HG02938 (cell line): ENCODE measurements around the gene RNU1-3.
A peak's percentile ranks its signal among the peaks of the same experiment; 100 is the strongest.
"Not testable (repeated sequence)": the region's sequence is repeated elsewhere in the genome, so short reads cannot be mapped to it uniquely, and the experiment has no call there.

ENCODE experiments used
- ATAC-seq: cut with Tn5 transposase; IDR thresholded peaks from one replicate; pipeline ENCODE4 v1.9.1; 2021; ENCODE audit warnings: mild to moderate bottlenecking, moderate library complexity; ENCODE audit not compliant: unreplicated experiment

RNU1-3 gene

DNA sequence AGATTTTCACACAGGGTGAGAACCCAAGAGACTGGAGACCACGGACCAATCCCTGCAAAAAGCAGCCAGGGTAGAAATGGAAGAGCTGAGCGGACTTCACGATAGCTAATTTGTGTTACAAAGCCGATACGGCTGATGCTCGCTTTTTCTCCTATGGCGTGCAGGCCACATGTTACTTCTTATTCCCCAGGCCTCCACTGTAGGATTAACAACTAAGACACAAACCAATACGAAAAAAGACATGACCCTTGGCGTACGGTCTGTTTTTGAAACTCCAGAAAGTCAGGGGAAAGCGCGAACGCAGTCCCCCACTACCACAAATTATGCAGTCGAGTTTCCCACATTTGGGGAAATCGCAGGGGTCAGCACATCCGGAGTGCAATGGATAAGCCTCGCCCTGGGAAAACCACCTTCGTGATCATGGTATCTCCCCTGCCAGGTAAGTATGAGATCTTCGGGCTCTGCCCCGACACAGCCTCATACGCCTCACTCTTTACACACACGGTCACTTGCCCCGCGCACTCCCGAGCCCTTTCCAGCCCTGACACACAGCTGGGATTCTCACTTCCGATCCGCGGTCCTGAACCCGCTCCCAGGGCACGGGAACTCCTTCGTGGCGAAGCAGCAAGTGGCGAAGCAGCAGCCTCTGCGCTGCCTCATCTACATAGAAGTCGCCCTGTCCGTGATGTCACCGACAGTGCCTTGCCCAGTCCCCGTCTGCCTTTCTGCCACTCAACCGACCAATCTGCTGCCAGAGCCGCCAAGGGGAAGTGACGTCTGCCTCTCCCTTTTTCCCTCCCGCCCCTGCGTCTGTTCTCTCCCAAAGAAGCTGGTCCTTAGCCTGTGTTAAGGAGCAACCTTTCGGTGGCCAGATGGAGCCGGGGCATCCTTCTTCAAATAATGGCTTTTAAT is at the start of gene RNU1-3:
Gene RNU1-3 (minus strand): TSS at position 447 of the 912 bp plus-strand sequence.
- ATAC-seq, result peak; percentile 91

DNA sequence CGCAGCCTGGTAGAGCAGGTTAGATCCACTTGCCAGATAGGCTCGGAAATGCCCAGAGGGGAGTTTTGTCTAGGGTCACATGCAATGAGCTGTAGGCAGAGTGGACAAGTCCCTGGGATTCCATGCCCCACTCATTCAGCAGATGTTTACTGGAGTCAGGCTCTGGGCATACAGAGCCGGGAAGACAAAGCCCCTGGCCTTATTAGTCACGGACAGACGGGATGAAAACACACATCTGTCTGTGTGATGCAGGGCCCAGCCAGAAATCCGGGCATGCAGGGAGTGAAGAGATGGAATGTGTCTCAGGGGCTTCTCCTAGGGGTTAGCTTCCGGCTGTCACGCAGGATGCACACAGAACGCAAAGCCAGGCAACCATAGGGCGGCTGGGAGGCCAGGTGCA is 46.7 kb upstream of the RNU1-3 start:
- not testable (repeated sequence) for ATAC-seq

DNA sequence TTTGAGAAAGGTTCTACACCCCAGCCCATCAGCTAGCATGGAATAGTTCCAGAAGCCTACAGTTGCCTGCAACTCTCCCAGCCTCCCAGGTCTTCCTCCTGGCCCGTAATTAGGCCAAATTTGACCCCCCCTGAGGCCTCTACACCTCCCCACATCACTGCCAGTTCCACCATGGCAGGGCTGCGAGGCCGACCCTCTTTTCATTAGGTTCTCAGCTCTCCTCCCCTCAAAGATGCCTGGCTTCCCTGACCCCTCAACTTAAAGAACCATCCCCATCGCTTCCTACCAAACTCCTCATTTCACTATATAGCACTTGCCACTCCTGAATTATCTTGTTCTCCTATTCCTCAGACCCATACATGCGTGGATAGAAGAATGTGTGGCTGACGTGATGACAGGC is 46.2 kb upstream of the RNU1-3 start:
- ATAC-seq, result not testable (repeated sequence)

DNA sequence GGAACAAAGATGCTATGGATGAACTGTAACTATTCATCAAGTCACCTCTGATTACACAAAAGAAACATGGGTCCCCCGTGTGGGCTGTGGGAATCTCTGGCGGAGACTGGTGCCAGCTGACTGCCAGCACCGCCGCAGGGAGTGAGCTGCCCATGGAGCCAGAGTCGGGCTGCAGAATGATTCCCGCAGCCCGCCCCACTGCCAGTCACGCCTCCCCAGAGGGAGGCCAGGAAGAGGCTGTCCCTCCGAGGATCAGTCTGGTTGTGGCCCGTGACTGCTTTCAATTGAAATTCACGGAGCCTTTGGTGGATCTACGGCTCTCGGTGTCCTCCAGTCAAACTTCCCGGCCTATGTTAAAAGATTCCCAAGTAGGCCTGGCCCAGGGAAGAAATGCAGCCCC is 45.8 kb upstream of the RNU1-3 start:
- not testable (repeated sequence) for ATAC-seq

DNA sequence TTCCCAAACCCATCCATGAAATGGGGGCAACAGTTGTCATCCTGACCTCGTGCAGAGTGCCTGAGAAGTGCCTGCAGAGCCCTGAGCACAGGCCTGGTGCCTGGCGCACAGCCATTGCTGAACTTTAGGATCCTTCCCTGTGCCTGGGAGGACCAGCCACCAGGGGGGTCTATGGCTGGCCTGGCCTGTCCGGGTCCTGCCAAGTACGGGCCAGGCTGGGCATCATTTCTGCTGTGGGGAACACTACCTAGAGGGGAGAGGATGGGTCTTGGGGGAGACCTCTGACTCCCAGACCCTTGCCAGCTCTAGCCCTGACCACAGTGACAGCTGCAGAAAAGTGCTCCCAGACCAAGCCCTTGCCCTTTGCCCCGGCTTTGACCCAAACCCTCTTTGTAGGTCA is 45.4 kb upstream of the RNU1-3 start:
- ATAC-seq, result not testable (repeated sequence)

DNA sequence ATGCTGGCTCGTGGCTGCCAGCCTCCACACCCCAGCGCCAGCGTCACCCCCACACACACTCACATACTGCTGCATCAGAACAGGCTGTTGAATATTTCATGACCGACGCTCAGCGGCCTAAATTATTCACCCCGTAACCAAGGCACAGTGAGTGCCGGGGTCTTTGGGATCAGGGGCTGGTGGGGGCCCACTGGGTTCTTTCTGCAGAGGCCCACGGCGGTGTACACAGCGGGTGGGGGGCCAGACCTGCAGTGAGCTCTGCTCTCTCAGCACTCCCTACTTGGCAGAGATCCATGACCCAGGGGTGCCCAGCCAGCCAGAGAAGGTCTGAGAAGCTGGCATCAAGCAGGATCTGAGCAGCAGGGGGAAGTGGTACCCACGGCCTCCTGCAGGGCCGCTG is 43.9 kb upstream of the RNU1-3 start:
- not testable (repeated sequence) for ATAC-seq

DNA sequence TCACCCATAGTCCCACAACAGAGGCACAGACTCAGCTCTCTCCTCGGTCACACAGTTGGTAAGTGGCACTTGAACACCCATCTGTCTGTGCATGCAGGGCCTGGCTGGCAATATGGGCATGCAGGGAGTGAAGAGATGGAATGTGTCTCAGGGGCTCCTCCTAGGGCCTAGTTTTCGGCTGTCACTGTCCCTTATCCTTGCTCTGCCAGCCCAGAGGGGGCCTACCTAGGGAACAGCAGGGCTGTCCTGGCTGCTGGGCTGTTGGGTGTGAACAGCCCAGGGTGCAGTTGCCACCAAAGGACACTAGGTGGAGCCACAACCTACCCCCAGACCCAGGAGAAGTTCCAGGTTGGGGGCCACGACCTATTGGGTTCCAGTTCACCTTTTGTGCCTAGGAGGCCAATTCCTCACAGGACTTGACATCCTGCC is 42.9 kb upstream of the RNU1-3 start:
- not testable (repeated sequence) for ATAC-seq

DNA sequence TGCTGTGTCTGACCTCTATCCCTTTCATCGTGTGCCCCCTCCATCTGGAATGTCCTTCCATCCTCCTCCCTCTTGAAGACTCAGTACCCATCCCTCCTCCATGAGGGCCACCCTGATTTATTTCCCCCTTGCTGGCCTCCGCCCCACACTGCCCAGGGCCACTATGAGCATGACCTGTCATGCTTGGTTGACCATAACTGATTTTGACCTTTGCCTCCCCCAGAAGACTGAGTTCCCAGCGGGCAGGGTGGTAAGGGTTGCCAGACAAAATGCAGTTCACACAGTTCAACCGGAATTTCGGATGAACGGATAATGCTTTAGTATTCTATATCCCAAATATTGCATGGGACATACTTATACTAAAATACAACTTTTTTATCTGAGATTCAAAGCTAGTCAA is 42.0 kb upstream of the RNU1-3 start:
- not testable (repeated sequence) for ATAC-seq

DNA sequence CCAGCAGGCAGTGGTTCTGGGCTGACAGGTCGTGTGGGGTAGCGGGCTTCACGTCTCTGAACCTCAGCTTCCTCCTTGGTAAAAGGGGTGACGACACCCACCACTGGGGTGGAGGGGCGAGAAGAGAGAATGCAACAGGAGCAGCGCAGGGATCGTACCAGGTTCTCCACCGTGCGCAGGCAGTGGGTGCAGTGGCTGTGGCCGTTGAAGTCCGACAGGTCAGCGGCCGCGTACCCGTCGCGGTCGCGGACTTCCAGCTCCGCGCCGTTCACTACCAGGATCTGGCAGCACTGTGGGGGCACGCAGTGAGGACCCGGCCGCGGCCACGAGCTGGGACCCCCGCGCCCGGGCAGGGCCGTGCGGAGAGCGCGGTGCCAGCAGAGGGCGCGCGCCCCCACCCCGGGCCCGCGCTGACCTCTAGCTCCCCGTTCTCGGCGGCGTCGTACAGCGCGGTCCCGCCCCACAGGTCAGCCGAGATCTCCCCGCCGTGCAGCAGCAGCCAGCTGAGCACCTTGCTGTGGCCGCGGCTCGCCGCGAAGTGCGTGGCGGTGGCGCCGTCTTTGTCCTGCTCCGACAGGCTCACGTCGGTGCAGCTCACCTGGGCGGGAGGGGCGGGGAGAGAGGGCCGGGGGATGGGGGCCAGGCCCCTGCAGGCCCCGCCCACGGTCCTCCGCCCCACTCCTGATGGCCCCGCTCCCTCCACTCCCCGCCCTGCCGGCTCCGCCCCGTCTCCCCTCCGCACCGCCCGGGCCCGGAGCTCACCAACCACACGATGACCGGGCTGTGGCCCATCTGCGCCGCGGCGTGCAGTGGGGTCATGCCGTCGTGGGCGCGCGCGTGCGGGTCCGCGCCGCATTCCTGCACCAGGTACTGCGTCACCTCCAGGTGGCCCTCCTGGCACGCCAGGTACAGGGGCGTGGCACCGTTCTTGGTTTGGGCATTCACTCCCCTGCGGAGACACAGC is 40.7 kb upstream of the RNU1-3 start:
- ATAC-seq, result not testable (repeated sequence)

DNA sequence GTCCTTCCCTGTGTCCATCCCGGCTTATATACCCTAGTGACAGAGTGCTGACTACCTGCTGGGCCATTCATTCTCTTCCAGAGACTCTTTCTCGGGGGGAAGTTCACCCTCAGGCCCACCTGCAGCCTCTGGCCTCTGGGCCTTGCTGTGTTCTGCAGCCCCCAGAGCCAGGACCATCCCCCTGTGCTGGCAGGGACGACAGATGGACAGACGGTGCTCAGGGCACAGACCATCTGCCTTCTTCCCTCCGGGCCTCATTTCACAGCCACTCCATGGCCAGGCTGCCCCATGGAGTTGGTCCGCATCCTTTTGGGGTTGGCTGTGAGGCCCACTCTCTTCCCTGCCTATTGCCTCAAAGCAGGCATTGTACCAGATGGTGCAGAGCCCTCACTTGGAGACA is 39.6 kb upstream of the RNU1-3 start:
- ATAC-seq, result not testable (repeated sequence)

DNA sequence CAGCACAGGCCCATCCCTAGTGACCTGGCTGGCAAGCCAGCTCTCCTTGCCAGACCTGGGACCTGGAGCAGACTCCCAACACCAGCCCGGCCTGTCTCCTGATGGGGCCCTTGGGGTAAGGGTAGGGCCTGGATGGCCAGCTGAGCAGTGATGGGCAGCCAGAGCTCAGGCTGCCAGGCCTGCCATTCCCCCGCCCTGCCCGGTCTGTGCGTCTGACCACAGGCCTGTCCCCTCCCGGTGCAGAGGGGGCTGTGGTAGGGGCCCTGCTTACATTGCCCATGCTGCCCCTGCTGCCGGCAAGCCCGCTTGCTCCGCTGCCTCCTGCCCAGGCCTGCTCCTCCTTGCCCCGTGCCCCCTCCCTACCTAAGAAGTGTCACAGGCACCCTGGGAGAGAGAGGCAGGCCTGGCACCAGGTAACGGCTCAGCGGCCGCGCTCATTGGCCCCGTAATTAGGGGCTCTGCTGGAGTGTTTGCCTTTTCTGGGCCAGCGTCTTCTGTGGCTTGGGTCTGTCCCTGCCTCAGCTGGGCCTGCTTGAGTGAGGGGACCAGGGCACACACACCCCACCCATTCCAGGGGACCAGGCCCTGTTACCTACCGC is 37.9 kb upstream of the RNU1-3 start:
- not testable (repeated sequence) for ATAC-seq

DNA sequence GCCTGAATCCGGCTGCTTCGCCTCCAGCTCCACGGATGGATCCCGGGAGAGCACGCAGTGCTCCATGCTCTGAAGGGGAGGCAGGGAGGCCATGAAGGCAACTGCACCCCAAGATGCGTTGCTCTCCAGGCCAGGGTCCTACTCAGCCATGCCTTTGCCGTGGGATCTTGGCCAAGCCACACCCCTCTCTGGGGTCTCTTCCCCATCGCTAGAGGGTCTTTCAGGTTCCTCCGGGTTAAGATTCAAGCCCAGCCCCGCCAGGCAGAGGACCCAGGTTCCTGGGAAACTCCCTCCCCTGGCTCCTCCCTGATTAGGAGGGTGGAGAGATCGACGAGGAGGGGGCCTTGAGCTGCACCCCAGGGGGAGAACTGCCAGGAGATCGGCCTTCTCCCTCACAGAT is 37.3 kb upstream of the RNU1-3 start:
- ATAC-seq, result not testable (repeated sequence)

DNA sequence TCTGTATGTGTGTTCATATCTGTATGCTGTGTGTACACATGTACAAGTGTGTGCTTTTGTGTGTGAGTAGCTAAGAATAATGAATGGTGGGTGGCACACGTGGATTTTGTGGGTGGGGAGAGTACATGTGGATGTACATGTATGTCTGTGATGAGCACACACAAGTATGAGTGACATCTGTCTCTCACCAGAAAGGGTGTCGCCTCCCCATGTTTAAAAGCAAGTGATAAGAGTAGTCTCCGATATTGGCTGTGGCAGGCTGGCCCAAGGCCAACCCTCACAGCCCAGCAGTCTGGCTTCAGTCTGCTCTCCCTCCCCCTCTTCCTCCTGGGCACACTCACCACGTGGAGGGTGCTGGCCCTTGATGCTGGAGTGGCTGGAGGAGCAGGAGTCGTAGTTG is 36.9 kb upstream of the RNU1-3 start:
- not testable (repeated sequence) for ATAC-seq

DNA sequence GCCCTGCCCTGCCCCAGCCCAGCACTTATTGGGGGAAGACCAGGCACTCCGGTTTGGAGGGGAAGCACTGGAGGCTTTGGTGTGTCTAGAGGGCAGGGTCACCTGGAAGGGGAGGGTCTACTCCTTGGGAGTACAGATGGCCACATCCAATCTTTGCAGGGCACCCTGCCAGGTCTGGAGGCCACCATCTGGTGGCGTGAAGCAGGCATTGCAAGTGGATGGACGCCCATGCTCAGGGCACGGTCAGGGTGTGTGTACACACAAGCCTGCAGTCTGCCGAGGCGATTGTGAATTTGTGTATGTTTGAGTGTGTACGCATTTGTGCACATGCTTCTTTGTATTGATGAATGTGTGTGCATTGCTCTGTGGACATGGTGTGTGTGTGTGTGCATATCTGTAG is 36.4 kb upstream of the RNU1-3 start:
- ATAC-seq, result not testable (repeated sequence)

DNA sequence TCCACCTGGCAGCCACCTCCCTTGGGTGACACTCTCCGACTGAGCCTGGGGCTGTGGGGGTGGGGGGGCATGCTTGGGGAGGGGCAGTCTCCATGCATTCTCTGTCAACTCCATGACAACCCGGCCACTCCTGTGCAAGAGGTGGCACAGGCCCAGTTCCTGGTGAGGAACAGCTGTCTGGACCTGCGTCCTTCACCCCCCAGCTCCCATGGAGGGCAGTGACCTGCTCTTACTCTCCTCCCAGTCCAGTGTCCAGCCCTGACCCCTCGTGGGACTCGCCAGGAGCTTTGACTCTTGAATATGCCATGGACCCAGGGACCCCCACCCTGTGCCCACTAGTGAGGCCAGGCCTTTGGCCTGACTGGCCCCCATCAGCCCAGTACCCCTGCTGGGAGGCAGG is 35.5 kb upstream of the RNU1-3 start:
- ATAC-seq, result not testable (repeated sequence)

DNA sequence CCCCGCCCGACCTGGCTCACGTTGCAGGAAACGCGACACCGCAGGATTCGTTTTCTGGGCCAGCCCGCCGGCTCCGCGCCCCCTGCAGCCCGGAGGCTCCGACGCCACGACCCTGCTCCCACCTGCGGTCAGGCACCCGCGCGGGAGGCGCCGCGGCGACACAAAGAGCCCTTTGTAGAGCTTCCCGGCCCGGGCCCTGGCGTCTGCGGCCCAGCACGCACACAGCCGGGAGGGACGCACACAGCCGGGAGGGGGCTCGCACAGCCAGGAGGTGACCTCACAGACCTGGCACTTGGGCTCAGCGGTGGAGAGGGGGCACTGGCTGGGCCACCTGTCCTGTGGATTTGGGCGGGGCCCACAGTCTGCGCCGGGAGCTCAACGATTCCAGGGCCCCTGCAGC is 34.4 kb upstream of the RNU1-3 start:
- ATAC-seq, result not testable (repeated sequence)

DNA sequence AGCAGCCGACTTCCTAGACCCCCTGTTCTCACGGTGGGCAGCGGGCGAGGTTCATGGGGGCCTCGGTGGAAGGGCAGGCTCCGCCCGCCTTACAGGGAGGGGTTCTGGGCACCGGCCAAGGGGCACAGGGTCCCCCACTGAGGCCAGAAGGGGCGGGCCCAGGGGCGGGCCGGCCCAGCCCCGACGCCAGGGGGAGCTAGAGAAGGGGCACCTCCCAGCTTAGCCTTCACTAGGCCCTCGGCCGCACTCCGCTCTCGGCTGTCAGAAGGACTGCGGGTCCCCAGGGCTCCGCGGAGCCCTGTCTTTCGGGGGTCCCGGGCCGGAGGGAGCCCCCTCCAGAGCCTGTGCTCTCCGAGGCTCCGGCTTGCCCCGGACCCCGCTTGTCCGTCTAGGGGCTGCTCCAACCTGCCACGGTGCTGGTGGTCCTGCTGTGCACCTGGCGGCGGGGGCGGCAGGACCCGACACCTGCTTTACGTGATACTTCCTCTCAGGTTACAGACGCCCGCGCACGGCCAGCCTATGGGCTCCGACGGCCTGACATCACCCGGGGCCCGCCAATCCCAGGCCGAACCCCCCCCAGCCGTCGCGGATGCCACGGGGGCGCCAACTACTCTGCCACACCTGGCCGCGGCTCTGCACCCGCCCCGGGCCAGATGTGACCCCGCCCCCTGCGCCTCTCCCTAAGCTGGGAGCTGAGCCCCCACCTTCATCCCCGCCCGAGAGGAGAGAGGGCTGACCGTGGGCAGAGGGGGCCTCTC is 33.6 kb upstream of the RNU1-3 start:
- not testable (repeated sequence) for ATAC-seq

DNA sequence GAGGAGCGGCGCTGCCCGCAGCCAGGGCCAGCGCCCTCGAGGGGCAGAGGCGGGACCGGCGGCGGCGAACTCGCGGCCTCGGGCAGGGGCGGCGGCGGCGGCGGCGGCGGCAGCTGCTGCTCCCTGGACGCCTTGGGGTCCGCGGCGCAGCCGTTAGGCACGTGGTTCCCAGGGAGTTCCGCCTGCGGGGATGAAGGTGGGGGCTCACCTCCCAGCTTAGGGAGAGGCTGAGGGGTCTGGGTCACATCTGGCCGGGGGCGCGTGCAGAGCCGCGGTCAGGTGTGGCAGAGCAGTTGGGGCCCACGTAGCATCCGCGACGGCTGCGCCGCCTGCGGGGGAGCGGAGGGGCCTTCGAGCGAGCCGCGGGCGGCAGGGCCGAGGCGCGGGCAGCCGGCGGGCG is 32.7 kb upstream of the RNU1-3 start:
- ATAC-seq, result not testable (repeated sequence)

DNA sequence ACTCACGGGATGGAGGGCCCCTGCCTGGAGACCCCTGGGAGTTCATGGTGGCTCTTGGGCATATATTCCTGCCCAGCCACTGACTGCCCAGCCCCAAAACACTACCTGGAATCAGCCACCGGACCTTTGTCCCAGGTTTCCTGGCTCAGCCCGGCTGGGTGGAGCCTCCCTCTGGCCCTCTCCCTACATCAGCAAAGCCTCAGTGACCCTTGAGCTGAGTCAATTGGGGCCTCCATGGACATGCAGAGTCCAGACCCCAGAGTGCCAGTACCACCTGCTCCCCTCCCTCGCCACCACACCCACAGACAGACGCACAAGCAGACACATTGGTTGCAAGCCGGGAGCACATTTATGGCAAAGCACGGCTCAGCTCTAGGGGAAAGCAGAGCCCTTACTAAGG is 30.4 kb upstream of the RNU1-3 start:
- not testable (repeated sequence) for ATAC-seq

DNA sequence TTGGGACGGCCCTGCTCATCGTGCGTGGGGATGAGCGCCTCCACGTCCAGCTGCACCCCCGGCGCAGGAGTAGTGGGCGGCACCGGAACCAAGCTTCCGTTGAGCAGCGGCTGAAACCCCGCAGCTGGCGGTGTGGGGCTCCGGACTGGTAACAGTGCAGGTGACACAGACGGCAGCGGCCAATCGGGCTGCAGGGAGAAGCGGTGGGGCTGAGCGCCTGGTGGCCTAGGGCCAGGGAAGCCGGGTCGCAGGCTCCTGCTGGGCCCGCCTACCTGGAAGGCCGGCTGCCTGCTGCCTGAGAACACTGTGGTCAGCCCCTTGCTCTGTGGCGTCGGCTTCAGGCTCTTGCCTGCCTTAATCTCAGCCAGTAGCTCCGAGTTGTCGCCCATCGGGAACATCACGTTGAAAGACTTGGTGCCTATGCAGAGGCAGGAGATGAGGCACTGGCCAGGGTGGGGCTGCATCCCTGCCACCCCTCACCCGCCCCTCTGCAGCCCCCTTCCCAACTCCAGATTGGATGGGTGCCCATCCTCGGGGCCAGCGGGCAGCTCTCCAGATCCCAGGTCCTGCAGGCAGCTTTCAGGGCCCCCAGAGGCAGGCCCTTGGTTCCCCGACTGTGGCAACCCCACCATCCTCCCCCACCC is 29.9 kb upstream of the RNU1-3 start:
- not testable (repeated sequence) for ATAC-seq
